K562 (cell line): ENCODE measurements around the gene CHRND. TPM values are rescaled to one million over a fixed set of nuclear protein-coding genes. Genes with fewer than 3 reads are reported as not detected.

Experiments used
- ATAC-seq: fragments of 200-7000 bp; cut with Tn5 transposase; 3 replicates; pipeline ENCODE4 v1.9.1; 2020; ENCODE audit warnings: moderate library complexity
- BruUV-seq: library from RNA; stranded (reverse); fragments of 400-500 nt; replicated peaks from 2 replicates; lab custom pipeline; 2021; lab: Mats Ljungman, UMichigan
- CTCF ChIA-PET: fragments of 300-600 bp; formaldehyde crosslinking; extraction: SDS; loops from one replicate; lab custom pipeline; 2021; ENCODE audit warnings: low intra/inter-chr PET ratio; lab: Yijun Ruan, JAX
- POLR2A ChIA-PET: fragments of 300-600, 350-650 bp; sonication (Branson Sonifier 250); formaldehyde crosslinking; extraction: SDS; loops from one replicate; lab custom pipeline; 2021; ENCODE audit warnings: antibody characterized with exemption, inconsistent platforms; lab: Yijun Ruan, JAX
- DNase-seq, 4 experiments: peaks; one replicate each; pipeline versions ENCODE4 v3.0.0 to v3.0.0-alpha.2; 2011 to 2018; ENCODE audit warnings: low spot score in 3 of 4, mixed read lengths in 3 of 4; ENCODE audit errors: extremely low read depth in 1 of 4
- FAIRE-seq: peaks from 2 replicates; lab custom pipeline; 2011; peaks lifted over from hg19 to GRCh38; lab: Jason Lieb, UNC
- H2AFZ ChIP-seq: 2 replicates; pipeline ENCODE4 v1.6.0; 2011; ENCODE audit warnings: low read depth, low read length, control low read depth, inconsistent platforms
- H3K27ac ChIP-seq: fragments of 200-600 bp; 3 replicates; pipeline ENCODE4 v1.8.0; 2011; ENCODE audit warnings: low read depth, mild to moderate bottlenecking, control low read depth, inconsistent platforms, low read length, moderate library complexity, mixed read lengths; ENCODE audit errors: extremely low read depth
- H3K27me3 ChIP-seq, 2 experiments: fragments of 300-600 bp in 1 of 2; 2 replicates in 1 of 2; 3 replicates in 1 of 2; pipeline versions ENCODE4 v1.6.0 to v1.8.0; 2011; ENCODE audit warnings: inconsistent platforms in 2 of 2, low read length in 2 of 2, mild to moderate bottlenecking in 1 of 2, mixed read lengths in 1 of 2, moderate library complexity in 1 of 2; ENCODE audit not compliant: control insufficient read depth in 2 of 2, insufficient read depth in 2 of 2
- H3K36me3 ChIP-seq: fragments of 300-600 bp; 3 replicates; pipeline ENCODE4 v1.8.0; 2011; ENCODE audit warnings: mild to moderate bottlenecking, low read length, inconsistent platforms; ENCODE audit not compliant: control insufficient read depth, insufficient read depth
- H3K4me1 ChIP-seq, 2 experiments: fragments of 200-600 bp in 1 of 2; replicated peaks in 1 of 2; 2 replicates in 1 of 2; 3 replicates in 1 of 2; pipeline versions ENCODE4 v1.5.1 to v1.8.0; 2011; ENCODE audit warnings: inconsistent platforms in 2 of 2, low read length in 2 of 2, mild to moderate bottlenecking in 1 of 2, mixed read lengths in 1 of 2, moderate library complexity in 1 of 2; ENCODE audit not compliant: control insufficient read depth in 2 of 2, insufficient read depth in 2 of 2
- H3K4me2 ChIP-seq: 2 replicates; pipeline ENCODE4 v1.6.1; 2011; ENCODE audit warnings: low read length, control low read depth, inconsistent platforms, mixed read lengths; ENCODE audit not compliant: insufficient read depth
- H3K4me3 ChIP-seq: fragments of 200-600 bp; sonication (generic), shearing (Covaris generic); 2 replicates; pipeline ENCODE4 v1.5.1; 2016; ENCODE audit warnings: control low read depth, inconsistent platforms
- H3K79me2 ChIP-seq: fragments of 200-600 bp; 3 replicates; pipeline ENCODE4 v1.8.0; 2011; ENCODE audit warnings: low read length, inconsistent platforms; ENCODE audit not compliant: control insufficient read depth, insufficient read depth
- H3K9ac ChIP-seq, 2 experiments: 2 replicates each; pipeline versions ENCODE4 v1.6.0 to v1.6.1; 2011; ENCODE audit warnings: low read depth in 2 of 2, low read length in 2 of 2, control low read depth in 1 of 2, inconsistent platforms in 1 of 2, mild to moderate bottlenecking in 1 of 2, mixed read lengths in 1 of 2; ENCODE audit not compliant: insufficient read depth in 1 of 2
- H3K9me1 ChIP-seq: one replicate; pipeline ENCODE4 v1.6.0; 2011; ENCODE audit warnings: inconsistent platforms, mild to moderate bottlenecking, low read length, moderate library complexity; ENCODE audit not compliant: control insufficient read depth, insufficient read depth
- H3K9me3 ChIP-seq: replicated peaks from 2 replicates; pipeline ENCODE4 v1.5.1; 2011; ENCODE audit warnings: low read depth, low read length, inconsistent platforms; ENCODE audit not compliant: control insufficient read depth, insufficient read depth
- H4K20me1 ChIP-seq: replicated peaks from 2 replicates; pipeline ENCODE4 v1.6.1; 2011; ENCODE audit warnings: low read length, inconsistent platforms, mixed read lengths; ENCODE audit not compliant: control insufficient read depth, insufficient read depth
- BACH1 ChIP-seq: fragments of 200-800 bp; sonication (Bioruptor generic); IDR thresholded peaks from 2 replicates; pipeline ENCODE4 v1.6.1; 2016; ENCODE audit warnings: missing genetic modification characterization, missing compliant biosample characterization
- SMAD2 ChIP-seq: fragments of 150-350 bp; IDR thresholded peaks from 2 replicates; pipeline ENCODE4 v1.6.1; 2014; ENCODE audit warnings: low read depth, mild to moderate bottlenecking, low read length
- SREBF1 ChIP-seq: fragments of 150-350 bp; IDR thresholded peaks from 2 replicates; pipeline ENCODE4 v1.6.1; 2014; ENCODE audit warnings: antibody characterized with exemption, low read depth, low read length, borderline replicate concordance
- ZNF197 ChIP-seq: fragments of 200-800 bp; sonication (Bioruptor generic); IDR thresholded peaks from 2 replicates; pipeline ENCODE4 v1.6.1; 2016; ENCODE audit warnings: low read depth, missing genetic modification characterization, missing compliant biosample characterization
- ZNF347 ChIP-seq: fragments of 450-650 bp; formaldehyde crosslinking; IDR thresholded peaks from 2 replicates; pipeline ENCODE4 v1.4.0; 2020; ENCODE audit warnings: low read depth, mild to moderate bottlenecking, moderate library complexity
- ZSCAN32 ChIP-seq: fragments of 450-650 bp; formaldehyde crosslinking; IDR thresholded peaks from 2 replicates; pipeline ENCODE4 v1.4.0; 2020; ENCODE audit warnings: mild to moderate bottlenecking, moderate library complexity
- WGBS: fragments of 100-300 bp; shearing (Covaris generic); methylation state at CpG from one replicate; pipeline ENCODE4 v1.1.6; 2016; ENCODE audit warnings: low coverage, mixed read lengths; ENCODE audit not compliant: insufficient coverage; ENCODE audit errors: missing lambda C conversion rate; 5-methylcytosine and 5-hydroxymethylcytosine counted together
- in situ Hi-C: fragments of 300-500 bp; cut with MboI; formaldehyde crosslinking; loops from 4 replicates; pipeline ENCODE4 v1.15.0; 2018; ENCODE audit warnings: inconsistent platforms, mixed read lengths
- intact Hi-C: fragments of 100-400 bp; cut with micrococcal nuclease; formaldehyde crosslinking; loops from 2 replicates; pipeline ENCODE4 v1.14.2; 2022
- polyA plus RNA-seq, 8 experiments: library from polyadenylated mRNA; depleted of rRNA in 4 of 8; stranded (reverse) in 5 of 8; unstranded in 3 of 8; fragments of >200 nt; fragmentation: Nextera tagmentation in 2 of 8; fragmentation: Illumina TruSeq in 1 of 8; extraction: Ambion mirVana in 2 of 8; extraction: Trizol in 1 of 8; gene quantifications; 2 replicates each; pipeline versions ENCODE4 v1.2.1 to v1.2.3, GENCODE V29; 2011 to 2014; ENCODE audit warnings: inconsistent platforms in 1 of 8, missing spikeins in 1 of 8
- total RNA-seq, 7 experiments: library from RNA; depleted of rRNA in 6 of 7; stranded (reverse); fragments of >200 nt in 6 of 7; fragmentation: Illumina TruSeq in 2 of 7; extraction: Trizol in 2 of 7; gene quantifications; 2 replicates each; pipeline versions ENCODE4 v1.2.1 to v1.2.3, GENCODE V29; 2011 to 2021; ENCODE audit warnings: low replicate concordance in 1 of 7

Gene CHRND
- total and polyA plus RNA-seq, 9 of the 15 experiments (the other 6 are each of a cell fraction or from before 2014, with no cell fraction given): not detected

DNA sequence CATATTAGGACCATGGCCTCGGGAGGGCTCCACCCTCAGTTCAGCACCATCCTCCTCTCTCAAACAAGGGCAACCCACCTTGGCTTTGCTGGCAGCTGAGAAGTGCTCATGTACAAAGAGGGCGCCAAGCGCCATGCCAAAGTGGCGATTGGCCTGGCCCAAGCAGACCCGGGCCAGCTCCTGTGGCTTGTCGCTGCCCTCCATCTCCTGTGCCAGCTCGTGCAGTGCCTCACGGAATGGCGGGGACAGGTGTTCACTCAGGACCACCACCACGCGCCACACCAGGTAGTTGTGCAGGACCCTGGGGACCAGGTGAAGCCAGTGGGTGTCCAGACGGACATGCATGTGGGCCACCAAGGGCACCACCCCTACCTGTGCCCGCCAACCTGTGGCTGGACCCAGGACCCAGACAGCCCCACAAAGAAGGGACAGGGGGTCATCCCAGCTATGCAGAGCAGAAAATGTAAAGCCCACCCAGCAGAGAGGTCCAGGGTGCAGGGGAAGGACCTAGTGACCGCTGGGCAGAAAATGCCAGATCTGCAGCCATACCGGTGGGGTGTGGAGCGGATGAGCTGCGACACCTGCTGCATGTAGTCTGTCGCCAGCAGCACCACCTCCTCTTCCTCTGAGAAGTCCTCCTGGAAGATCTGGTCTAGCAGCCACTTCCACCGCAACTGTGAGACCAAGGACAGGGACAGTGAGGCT lies 41.9 kb upstream of the CHRND start:
- DNase-seq: no peak
- in situ Hi-C loops: no loop called here
- no peaks in the 10 kb centered on the region for H3K9me3 ChIP-seq
- H3K27me3 ChIP-seq: peaks cover 0 to 14% of the 10 kb centered on the region in 2 experiments; a peak in 3 of 5 replicates
- H2AFZ ChIP-seq: no peak overlapping the region
- H3K27ac ChIP-seq: no peak overlapping the region
- CTCF ChIA-PET: no interaction called here
- TF ChIP-seq SREBF1 (no peak), ZNF197 (CRISPR knock-in tag) (no peak), BACH1 (tag) (no peak), SMAD2 (no peak), ZNF347 (CRISPR knock-in tag) (no peak), ZSCAN32 (no peak)
- TF ChIP-seq, all 486 proteins: peak for 0
- FAIRE-seq (no peak), ATAC-seq (no peak)
- 3% methylated on average over 13 of the region's 19 CpGs for WGBS
- H3K9ac ChIP-seq: no peak overlapping the region
- no peaks in the 10 kb centered on the region for H3K79me2 ChIP-seq
- intact Hi-C loops: no loop called here
- BruUV-seq: no TSS peak
- H3K9me1 ChIP-seq: no peaks in the 10 kb centered on the region
- POLR2A ChIA-PET: no interaction called here
- no peak overlapping the region for H3K4me2 ChIP-seq
- H3K4me3 ChIP-seq: no peak overlapping the region
- no peaks in the 10 kb centered on the region for H3K36me3 ChIP-seq
- H4K20me1 ChIP-seq: no peaks in the 10 kb centered on the region
- H3K4me1 ChIP-seq: peaks cover 0 to 3% of the 10 kb centered on the region in 2 experiments; a peak in 1 of 5 replicates
